ENCODE data around the gene NTRK2.

NTRK2 gene

DNA sequence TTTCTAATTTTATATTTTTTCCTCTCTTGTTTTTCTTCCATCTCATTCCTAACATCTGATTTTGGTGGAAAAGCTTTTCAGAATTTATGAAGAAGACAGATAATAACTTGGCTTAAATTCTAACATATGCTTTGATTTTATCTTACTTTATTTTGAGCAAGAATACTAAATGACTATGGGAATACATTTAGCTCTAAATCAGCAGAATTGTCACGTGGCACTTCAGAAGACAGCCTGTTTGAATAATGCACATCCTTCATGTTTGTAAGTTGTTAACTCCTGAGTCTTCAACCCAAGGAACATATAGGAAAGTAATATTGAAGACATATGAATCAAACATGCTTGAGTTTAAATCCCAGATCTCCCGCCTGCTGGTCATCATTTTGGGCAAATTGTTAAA is 90.3 kb downstream of the NTRK2 start:
- no peaks in the 10 kb centered on the region for H3K36me3 ChIP-seq (ENCODE audit: control insufficient read depth, low read length)
- no peak overlapping the region for H3K4me2 ChIP-seq (ENCODE audit: low read length)
- H3K9me3 ChIP-seq (ENCODE audit: control insufficient read depth, insufficient read depth, low read length) = no peaks in the 10 kb centered on the region
- TF ChIP-seq EZH2phosphoT487 (IDR thresholded peaks at IDR 0.05; ENCODE audit: borderline replicate concordance, low read length) = no peak
- TF ChIP-seq, protein P1, sequence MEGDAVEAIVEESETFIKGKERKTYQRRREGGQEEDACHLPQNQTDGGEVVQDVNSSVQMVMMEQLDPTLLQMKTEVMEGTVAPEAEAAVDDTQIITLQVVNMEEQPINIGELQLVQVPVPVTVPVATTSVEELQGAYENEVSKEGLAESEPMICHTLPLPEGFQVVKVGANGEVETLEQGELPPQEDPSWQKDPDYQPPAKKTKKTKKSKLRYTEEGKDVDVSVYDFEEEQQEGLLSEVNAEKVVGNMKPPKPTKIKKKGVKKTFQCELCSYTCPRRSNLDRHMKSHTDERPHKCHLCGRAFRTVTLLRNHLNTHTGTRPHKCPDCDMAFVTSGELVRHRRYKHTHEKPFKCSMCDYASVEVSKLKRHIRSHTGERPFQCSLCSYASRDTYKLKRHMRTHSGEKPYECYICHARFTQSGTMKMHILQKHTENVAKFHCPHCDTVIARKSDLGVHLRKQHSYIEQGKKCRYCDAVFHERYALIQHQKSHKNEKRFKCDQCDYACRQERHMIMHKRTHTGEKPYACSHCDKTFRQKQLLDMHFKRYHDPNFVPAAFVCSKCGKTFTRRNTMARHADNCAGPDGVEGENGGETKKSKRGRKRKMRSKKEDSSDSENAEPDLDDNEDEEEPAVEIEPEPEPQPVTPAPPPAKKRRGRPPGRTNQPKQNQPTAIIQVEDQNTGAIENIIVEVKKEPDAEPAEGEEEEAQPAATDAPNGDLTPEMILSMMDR (IDR thresholded peaks at IDR 0.05; ENCODE audit: low read depth, low read length, poor library complexity, severe bottlenecking) = no peak
- no peaks in the 10 kb centered on the region for H3F3A ChIP-seq (ENCODE audit: control insufficient read depth, insufficient read depth)
- no peaks in the 10 kb centered on the region for H3K79me2 ChIP-seq (ENCODE audit: control insufficient read depth, low read length)
- H3K4me1 ChIP-seq (ENCODE audit: control insufficient read depth, low read length) = no peaks in the 10 kb centered on the region
- no peaks in the 10 kb centered on the region for H3K9me2 ChIP-seq (replicated peaks; ENCODE audit: control insufficient read depth, low read length)
- H4K20me1 ChIP-seq (ENCODE audit: control insufficient read depth, insufficient read depth, low read depth, low read length) = no peaks in the 10 kb centered on the region
- no peak overlapping the region for H3K27ac ChIP-seq (ENCODE audit: low read depth, low read length)
- peaks cover 10% of the 10 kb centered on the region; the same call in 1 of the 2 replicates for H3K27me3 ChIP-seq (ENCODE audit: control insufficient read depth, low read length)
- H3K4me3 ChIP-seq (ENCODE audit: low read length) = no peak overlapping the region

DNA sequence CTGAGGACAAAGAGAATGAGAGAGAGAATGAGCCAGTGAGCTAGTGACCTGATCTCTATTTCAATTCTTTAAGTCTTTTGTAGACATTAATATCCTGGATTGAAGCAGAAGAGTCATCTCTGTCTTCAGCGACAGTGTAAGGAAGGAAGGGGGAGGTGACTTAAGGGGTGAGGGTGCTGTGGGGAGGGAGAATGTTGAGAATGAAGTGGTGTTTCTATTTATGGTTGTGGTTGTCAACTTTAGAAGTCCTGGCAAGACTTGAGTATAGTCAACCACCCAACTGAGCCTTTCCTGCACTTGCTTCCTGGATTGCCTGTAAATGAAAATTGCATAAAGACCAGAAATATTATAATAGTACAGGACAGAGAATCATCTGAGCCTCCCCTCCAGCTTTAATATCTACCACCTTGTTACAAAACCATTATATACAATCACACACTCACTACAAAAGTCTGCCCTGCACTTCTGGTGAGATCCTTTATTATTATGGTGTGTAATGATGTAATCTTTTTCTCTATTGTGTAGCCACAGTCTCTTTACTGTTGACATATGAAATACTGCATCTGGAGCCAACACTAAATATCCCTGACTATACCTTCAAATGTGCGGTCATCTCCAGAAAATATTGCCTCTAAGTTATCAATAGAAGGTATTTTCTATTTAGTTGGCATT is 91.7 kb downstream of the NTRK2 start:
- no peaks in the 10 kb centered on the region for H3K9me2 ChIP-seq (replicated peaks; ENCODE audit: control insufficient read depth, low read length)
- peaks cover 10% of the 10 kb centered on the region; the same call in 1 of the 2 replicates for H3K27me3 ChIP-seq (ENCODE audit: control insufficient read depth, low read length)
- H3K79me2 ChIP-seq (ENCODE audit: control insufficient read depth, low read length) = no peaks in the 10 kb centered on the region
- H3F3A ChIP-seq (ENCODE audit: control insufficient read depth, insufficient read depth) = no peaks in the 10 kb centered on the region
- no peaks in the 10 kb centered on the region for H4K20me1 ChIP-seq (ENCODE audit: control insufficient read depth, insufficient read depth, low read depth, low read length)
- H3K36me3 ChIP-seq (ENCODE audit: control insufficient read depth, low read length) = no peaks in the 10 kb centered on the region
- no peak overlapping the region for H3K27ac ChIP-seq (ENCODE audit: low read depth, low read length)
- H3K4me3 ChIP-seq (ENCODE audit: low read length) = no peak overlapping the region
- no peak for TF ChIP-seq EZH2phosphoT487 (IDR thresholded peaks at IDR 0.05; ENCODE audit: borderline replicate concordance, low read length)
- TF ChIP-seq, protein P1 (IDR thresholded peaks at IDR 0.05; ENCODE audit: low read depth, low read length, poor library complexity, severe bottlenecking) = no peak
- no peaks in the 10 kb centered on the region for H3K9me3 ChIP-seq (ENCODE audit: control insufficient read depth, insufficient read depth, low read length)
- no peaks in the 10 kb centered on the region for H3K4me1 ChIP-seq (ENCODE audit: control insufficient read depth, low read length)
- H3K4me2 ChIP-seq (ENCODE audit: low read length) = no peak overlapping the region

DNA sequence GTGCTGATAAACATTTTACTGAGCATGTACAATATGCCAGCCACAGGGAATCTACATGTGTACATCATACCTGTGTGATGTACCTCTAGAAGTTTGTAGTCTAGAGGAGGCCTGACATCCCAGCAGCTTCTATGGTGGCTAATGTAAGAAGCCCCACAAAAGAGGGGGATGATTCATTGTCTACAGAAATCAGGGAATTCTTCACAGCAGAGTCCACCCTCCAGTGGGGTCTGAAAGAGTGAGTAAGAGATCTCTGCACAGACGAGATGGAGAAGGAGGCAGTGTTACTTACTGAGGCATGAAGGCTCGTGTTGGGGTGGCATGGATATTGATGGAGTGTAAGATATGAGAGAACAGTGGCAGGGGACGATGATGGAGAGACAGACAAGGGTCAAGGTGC is 103.0 kb downstream of the NTRK2 start:
- Histone ChIP-seq H3F3A (ENCODE audit: control insufficient read depth, insufficient read depth) (no peaks in the 10 kb centered on the region), H3K27ac (ENCODE audit: low read depth, low read length) (no peak overlapping the region), H3K36me3 (ENCODE audit: control insufficient read depth, low read length) (no peaks in the 10 kb centered on the region), H3K4me1 (ENCODE audit: control insufficient read depth, low read length) (no peaks in the 10 kb centered on the region), H3K4me3 (ENCODE audit: low read length) (no peak overlapping the region), H4K20me1 (ENCODE audit: control insufficient read depth, insufficient read depth, low read depth, low read length) (no peaks in the 10 kb centered on the region), H3K9me2 (replicated peaks; ENCODE audit: control insufficient read depth, low read length) (no peaks in the 10 kb centered on the region), H3K9me3 (ENCODE audit: control insufficient read depth, insufficient read depth, low read length) (no peaks in the 10 kb centered on the region), H3K79me2 (ENCODE audit: control insufficient read depth, low read length) (no peaks in the 10 kb centered on the region), H3K4me2 (ENCODE audit: low read length) (no peak overlapping the region), H3K27me3 (ENCODE audit: control insufficient read depth, low read length) (no peaks in the 10 kb centered on the region)
- TF ChIP-seq, protein P1 (IDR thresholded peaks at IDR 0.05; ENCODE audit: low read depth, low read length, poor library complexity, severe bottlenecking) = no peak
- TF ChIP-seq EZH2phosphoT487 (IDR thresholded peaks at IDR 0.05; ENCODE audit: borderline replicate concordance, low read length) = no peak
